GM12878 (cell line): ENCODE results near the gene NHERF2. TPM values are rescaled to one million over a fixed set of nuclear protein-coding genes. Genes with fewer than 3 reads are reported as not detected.

Experiments
- ATAC-seq: fragments of 200-7000 bp; cut with Tn5 transposase; 3 replicates; pipeline ENCODE4 v1.9.1; 2020; ENCODE audit warnings: mild to moderate bottlenecking, moderate library complexity
- BruUV-seq: library from RNA; stranded (reverse); fragments of 400-500 nt; replicated peaks from 2 replicates; lab custom pipeline; 2021; lab: Mats Ljungman, UMichigan
- CTCF ChIA-PET: fragments of 300-600 bp; sonication (Branson Sonifier 250); formaldehyde crosslinking; extraction: SDS; loops from one replicate; lab custom pipeline; 2021; ENCODE audit warnings: inconsistent platforms; lab: Yijun Ruan, JAX
- POLR2A ChIA-PET: fragments of 350-600 bp; formaldehyde crosslinking; extraction: SDS; loops from one replicate; lab custom pipeline; 2021; ENCODE audit warnings: inconsistent platforms; lab: Charles Lee
- RAD21 ChIA-PET: fragments of 300-600 bp; sonication (Branson Sonifier 250); formaldehyde crosslinking; loops from one replicate; lab custom pipeline; 2023; ENCODE audit warnings: antibody characterized with exemption; ENCODE audit not compliant: unreplicated experiment; lab: Charles Lee
- SMC1A ChIA-PET: fragments of 300-600 bp; sonication (Branson Sonifier 250); formaldehyde crosslinking; loops from one replicate; lab custom pipeline; 2023; ENCODE audit not compliant: unreplicated experiment, uncharacterized antibody; lab: Charles Lee
- DNase-seq: peaks from one replicate; pipeline ENCODE4 v3.0.0-alpha.2; 2011; ENCODE audit warnings: low read depth, low spot score
- FAIRE-seq: peaks from 3 replicates; lab custom pipeline; 2011; peaks lifted over from hg19 to GRCh38; lab: Jason Lieb, UNC
- H2AFZ ChIP-seq: 2 replicates; pipeline ENCODE4 v1.6.0; 2011; ENCODE audit warnings: low read depth, low read length, control low read depth; ENCODE audit not compliant: control insufficient read depth
- H3K27ac ChIP-seq: 2 replicates; pipeline ENCODE4 v1.5.1; 2011; ENCODE audit warnings: control low read depth; ENCODE audit not compliant: control insufficient read depth, insufficient read depth
- H3K27me3 ChIP-seq, 2 experiments: replicated peaks in 1 of 2; 2 replicates each; pipeline versions ENCODE4 v1.6.0 to v1.6.1; 2011; ENCODE audit warnings: low read length in 1 of 2; ENCODE audit not compliant: control insufficient read depth in 2 of 2, insufficient read depth in 2 of 2
- H3K36me3 ChIP-seq, 2 experiments: 2 replicates each; pipeline ENCODE4 v1.5.1; 2011; ENCODE audit warnings: low read length in 1 of 2; ENCODE audit not compliant: control insufficient read depth in 2 of 2, insufficient read depth in 2 of 2
- H3K4me1 ChIP-seq: 2 replicates; pipeline ENCODE4 v1.6.1; 2011; ENCODE audit warnings: mild to moderate bottlenecking, low read length, moderate library complexity, mixed read lengths; ENCODE audit not compliant: control insufficient read depth, insufficient read depth
- H3K4me2 ChIP-seq: 2 replicates; pipeline ENCODE4 v1.6.0; 2011; ENCODE audit warnings: control low read depth; ENCODE audit not compliant: control insufficient read depth, insufficient read depth
- H3K4me3 ChIP-seq: fragments of 200-600 bp; sonication (generic); 2 replicates; pipeline ENCODE4 v1.5.1; 2016
- H3K79me2 ChIP-seq: 2 replicates; pipeline ENCODE4 v1.6.0; 2011; ENCODE audit warnings: low read length; ENCODE audit not compliant: control insufficient read depth, insufficient read depth
- H3K9ac ChIP-seq: 2 replicates; pipeline ENCODE4 v1.8.0; 2011; ENCODE audit warnings: low read length, control low read depth, mixed read lengths; ENCODE audit not compliant: control insufficient read depth, insufficient read depth
- H3K9me3 ChIP-seq: replicated peaks from 3 replicates; pipeline ENCODE4 v1.5.1; 2011; ENCODE audit warnings: mild to moderate bottlenecking, low read length; ENCODE audit not compliant: control insufficient read depth, insufficient read depth
- H4K20me1 ChIP-seq: 2 replicates; pipeline ENCODE4 v1.6.0; 2011; ENCODE audit not compliant: control insufficient read depth, insufficient read depth
- CHD2 ChIP-seq: IDR thresholded peaks from 2 replicates; pipeline ENCODE4 v1.6.1; 2011; ENCODE audit warnings: low read depth, low read length, improper control_type of control experiment, borderline replicate concordance
- MXI1 ChIP-seq: fragments of 150-350 bp; IDR thresholded peaks from 2 replicates; pipeline ENCODE4 v1.6.1; 2011; ENCODE audit warnings: low read depth, mild to moderate bottlenecking, inconsistent platforms, low read length, improper control_type of control experiment
- NFYA ChIP-seq: IDR thresholded peaks from 2 replicates; pipeline ENCODE4 v1.6.1; 2011; ENCODE audit warnings: low read depth, mild to moderate bottlenecking, low read length, improper control_type of control experiment, borderline replicate concordance
- NR2C1 ChIP-seq: fragments of 450-650 bp; IDR thresholded peaks from 2 replicates; pipeline ENCODE4 v1.6.1; 2017; ENCODE audit warnings: antibody characterized with exemption, mild to moderate bottlenecking, moderate library complexity
- SIN3A ChIP-seq: IDR thresholded peaks from 2 replicates; pipeline ENCODE4 v1.6.1; 2012; ENCODE audit warnings: low read depth, low read length, improper control_type of control experiment
- SREBF2 ChIP-seq: IDR thresholded peaks from 2 replicates; pipeline ENCODE4 v1.6.1; 2012; ENCODE audit warnings: mild to moderate bottlenecking, low read length
- TCF7 ChIP-seq: IDR thresholded peaks from 2 replicates; pipeline ENCODE4 v1.6.1; 2014; ENCODE audit warnings: antibody characterized with exemption, borderline replicate concordance
- ZNF384 ChIP-seq: IDR thresholded peaks from 2 replicates; pipeline ENCODE4 v1.6.1; 2012; ENCODE audit warnings: low read depth, mild to moderate bottlenecking, low read length, improper control_type of control experiment, borderline replicate concordance
- WGBS: methylation state at CpG from one replicate; pipeline ENCODE4 v1.1.6; 2016; ENCODE audit warnings: low lambda C conversion rate; ENCODE audit not compliant: insufficient replicate concordance, insufficient coverage; ENCODE audit errors: missing lambda C conversion rate; 5-methylcytosine and 5-hydroxymethylcytosine counted together
- in situ Hi-C: fragments of 300-500 bp; cut with MboI; formaldehyde crosslinking; loops from 9 replicates; pipeline ENCODE4 v1.14.3; 2018; ENCODE audit warnings: mixed read lengths
- intact Hi-C: fragments of 100-400 bp; cut with micrococcal nuclease; formaldehyde crosslinking; loops from one replicate; pipeline ENCODE4 v1.14.2; 2022; ENCODE audit not compliant: unreplicated experiment
- polyA plus RNA-seq, 11 experiments: library from polyadenylated mRNA; depleted of rRNA in 4 of 11; unstranded in 6 of 11; stranded (reverse) in 5 of 11; fragments of >200 nt; fragmentation: Nextera tagmentation in 4 of 11; fragmentation: Illumina TruSeq in 1 of 11; extraction: Ambion mirVana in 4 of 11; extraction: Trizol in 1 of 11; gene quantifications; 1 replicate in 1 of 11; 2 replicates in 10 of 11; pipeline versions ENCODE4 v1.2.1 to v1.2.3, GENCODE V29; 2011 to 2016; ENCODE audit warnings: inconsistent platforms in 2 of 11, missing spikeins in 2 of 11, low read depth in 1 of 11
- total RNA-seq, 4 experiments: library from RNA; depleted of rRNA in 3 of 4; stranded (reverse); fragments of >200 nt in 3 of 4; fragmentation: Illumina TruSeq in 1 of 4; extraction: Trizol in 1 of 4; gene quantifications; 2 replicates each; pipeline versions ENCODE4 v1.2.1 to v1.2.3, GENCODE V29; 2013 to 2021
- TF ChIP-seq, protein P1 (sequence below): IDR thresholded peaks from 2 replicates; pipeline ENCODE4 v1.6.1; 2011; ENCODE audit warnings: low read depth, low read length, improper control_type of control experiment, borderline replicate concordance
- TF ChIP-seq, protein P2 (sequence below): IDR thresholded peaks from 2 replicates; pipeline ENCODE4 v1.6.1; 2011; ENCODE audit warnings: low read depth, mild to moderate bottlenecking, low read length, moderate library complexity, borderline replicate concordance; ENCODE audit errors: extremely low read depth
- TF ChIP-seq, protein P3 (sequence below): IDR thresholded peaks from 2 replicates; pipeline ENCODE4 v1.6.1; 2012; ENCODE audit warnings: low read depth, low read length, improper control_type of control experiment

NHERF2 gene
- total and polyA plus RNA-seq, 10 of the 15 experiments (the other 5 are each of a cell fraction or from before 2014, with no cell fraction given), result 0.05 to 0.31 (median 0.08) TPM; not detected in 4

DNA sequence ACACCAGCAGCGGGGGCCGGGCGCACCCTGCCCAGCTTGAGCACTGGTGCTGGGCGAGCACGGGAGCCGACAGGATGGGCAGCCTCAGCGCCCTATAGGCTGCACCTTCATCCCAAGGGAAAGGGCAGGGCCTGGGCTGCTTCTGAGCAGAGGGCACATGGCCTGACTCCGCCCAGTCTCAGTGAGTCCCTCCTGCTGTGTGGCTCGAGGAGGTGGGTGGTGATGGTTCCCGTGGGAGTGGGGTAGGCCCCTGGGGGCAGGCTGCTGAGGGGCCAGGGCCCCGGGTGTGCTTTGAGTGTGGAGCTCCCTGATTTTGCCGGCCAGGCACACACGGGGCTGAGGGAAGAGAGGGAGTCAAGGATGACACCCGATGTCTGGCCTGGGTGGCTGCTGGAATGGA lies 59.0 kb downstream of the NHERF2 start:
- no peak overlapping the region for H3K9ac ChIP-seq
- ChIA-PET RAD21 (no interaction called here), SMC1A (no interaction called here), POLR2A (no interaction called here), CTCF (no interaction called here)
- BruUV-seq, result no TSS peak
- in situ Hi-C loops (loop anchor here (10.0 kb wide), 1 partner anchor 59 kb away; the partner anchor contains the start of gene RAB26), intact Hi-C loops (no loop called here)
- H3K4me2 ChIP-seq, result no peak overlapping the region
- ATAC-seq (no peak), FAIRE-seq (no peak), DNase-seq (no peak)
- TF ChIP-seq SIN3A (no peak), ZNF384 (no peak), CHD2 (no peak), NFYA (no peak)
- no peak overlapping the region for H2AFZ ChIP-seq
- no peak overlapping the region for H3K27ac ChIP-seq
- no peaks in the 10 kb centered on the region for H3K79me2 ChIP-seq
- peaks cover 0 to 6% of the 10 kb centered on the region in 2 experiments; a peak in 3 of 4 replicates for H3K36me3 ChIP-seq
- 36% methylated on average over 12 of the region's 14 CpGs for WGBS
- no peak overlapping the region for H3K4me3 ChIP-seq
- H3K9me3 ChIP-seq, result no peaks in the 10 kb centered on the region
- H3K4me1 ChIP-seq, result no peaks in the 10 kb centered on the region
- H3K27me3 ChIP-seq, result no peaks in the 10 kb centered on the region
- no peaks in the 10 kb centered on the region for H4K20me1 ChIP-seq

DNA sequence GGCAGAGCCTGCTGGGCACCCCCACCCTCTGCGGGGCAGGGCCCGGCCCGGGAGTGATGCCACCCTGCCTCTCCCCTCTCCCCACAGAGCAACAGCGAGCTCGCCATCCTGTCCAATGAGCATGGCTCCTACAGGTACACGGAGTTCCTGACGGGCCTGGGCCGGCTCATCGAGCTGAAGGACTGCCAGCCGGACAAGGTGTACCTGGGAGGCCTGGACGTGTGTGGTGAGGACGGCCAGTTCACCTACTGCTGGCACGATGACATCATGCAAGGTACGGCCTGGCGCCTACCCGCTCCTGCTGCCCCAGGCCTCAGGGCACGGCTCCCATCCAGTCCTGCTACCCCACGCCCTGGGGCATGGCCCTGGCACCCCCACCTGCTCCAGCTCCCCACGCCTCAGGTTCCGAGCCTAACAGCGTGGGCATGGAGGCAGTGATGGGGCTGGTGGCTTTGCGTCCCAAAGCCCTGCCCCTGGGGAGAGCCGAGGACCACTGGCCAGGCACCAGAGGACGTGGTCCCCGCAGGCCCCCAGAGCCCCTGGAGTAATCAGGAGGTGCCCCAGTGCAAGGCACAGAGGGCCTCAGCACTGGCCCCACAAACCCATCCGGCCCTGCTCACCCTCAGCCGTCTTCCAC lies 59.5 kb downstream of the NHERF2 start:
- ChIA-PET SMC1A (no interaction called here), RAD21 (no interaction called here), CTCF (no interaction called here), POLR2A (no interaction called here)
- no peak for ATAC-seq
- FAIRE-seq, result no peak
- Histone ChIP-seq H3K36me3 (peaks cover 0 to 6% of the 10 kb centered on the region in 2 experiments; a peak in 3 of 4 replicates), H3K9me3 (no peaks in the 10 kb centered on the region), H4K20me1 (no peaks in the 10 kb centered on the region), H3K4me3 (no peak overlapping the region), H3K4me2 (no peak overlapping the region), H3K27me3 (no peaks in the 10 kb centered on the region), H3K79me2 (no peaks in the 10 kb centered on the region), H3K4me1 (no peaks in the 10 kb centered on the region), H3K9ac (no peak overlapping the region), H2AFZ (no peak overlapping the region), H3K27ac (no peak overlapping the region)
- DNase-seq, result no peak
- WGBS, result 86% methylated on average over 26 of the region's 27 CpGs
- intact Hi-C loops, result no loop called here
- BruUV-seq, result no TSS peak
- in situ Hi-C loops, result loop anchor here (10.0 kb wide), 1 partner anchor 59 kb away; the partner anchor contains the start of gene RAB26
- TF ChIP-seq CHD2 (no peak), MXI1 (no peak), TCF7 (no peak), NR2C1 (no peak), SREBF2 (no peak)
- TF ChIP-seq, protein P1, sequence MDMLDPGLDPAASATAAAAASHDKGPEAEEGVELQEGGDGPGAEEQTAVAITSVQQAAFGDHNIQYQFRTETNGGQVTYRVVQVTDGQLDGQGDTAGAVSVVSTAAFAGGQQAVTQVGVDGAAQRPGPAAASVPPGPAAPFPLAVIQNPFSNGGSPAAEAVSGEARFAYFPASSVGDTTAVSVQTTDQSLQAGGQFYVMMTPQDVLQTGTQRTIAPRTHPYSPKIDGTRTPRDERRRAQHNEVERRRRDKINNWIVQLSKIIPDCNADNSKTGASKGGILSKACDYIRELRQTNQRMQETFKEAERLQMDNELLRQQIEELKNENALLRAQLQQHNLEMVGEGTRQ, result no peak
- TF ChIP-seq, protein P2, sequence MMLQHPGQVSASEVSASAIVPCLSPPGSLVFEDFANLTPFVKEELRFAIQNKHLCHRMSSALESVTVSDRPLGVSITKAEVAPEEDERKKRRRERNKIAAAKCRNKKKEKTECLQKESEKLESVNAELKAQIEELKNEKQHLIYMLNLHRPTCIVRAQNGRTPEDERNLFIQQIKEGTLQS, result no peak
- TF ChIP-seq, protein P3, sequence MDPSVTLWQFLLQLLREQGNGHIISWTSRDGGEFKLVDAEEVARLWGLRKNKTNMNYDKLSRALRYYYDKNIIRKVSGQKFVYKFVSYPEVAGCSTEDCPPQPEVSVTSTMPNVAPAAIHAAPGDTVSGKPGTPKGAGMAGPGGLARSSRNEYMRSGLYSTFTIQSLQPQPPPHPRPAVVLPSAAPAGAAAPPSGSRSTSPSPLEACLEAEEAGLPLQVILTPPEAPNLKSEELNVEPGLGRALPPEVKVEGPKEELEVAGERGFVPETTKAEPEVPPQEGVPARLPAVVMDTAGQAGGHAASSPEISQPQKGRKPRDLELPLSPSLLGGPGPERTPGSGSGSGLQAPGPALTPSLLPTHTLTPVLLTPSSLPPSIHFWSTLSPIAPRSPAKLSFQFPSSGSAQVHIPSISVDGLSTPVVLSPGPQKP, result no peak
